H9 (cell line): ENCODE results near the gene DHX35. TPM values are rescaled to one million over a fixed set of nuclear protein-coding genes. Genes with fewer than 3 reads are reported as not detected.

ENCODE experiments used
- DNase-seq: peaks from one replicate; pipeline ENCODE4 v3.0.0-alpha.2; 2017
- H2AFZ ChIP-seq: one replicate; pipeline ENCODE4 v1.6.1; 2013; ENCODE audit warnings: mild to moderate bottlenecking, low read length, control low read depth, moderate library complexity
- H2AK5ac ChIP-seq: 2 replicates; pipeline ENCODE4 v1.6.1; 2013; ENCODE audit warnings: low read length, control low read depth, mixed read lengths; ENCODE audit not compliant: insufficient read length
- H2BK120ac ChIP-seq: one replicate; pipeline ENCODE4 v1.6.1; 2013; ENCODE audit warnings: low read depth, mild to moderate bottlenecking, low read length, control low read depth, inconsistent platforms; ENCODE audit not compliant: poor library complexity, severe bottlenecking
- H2BK12ac ChIP-seq: 2 replicates; pipeline ENCODE4 v1.6.1; 2013; ENCODE audit warnings: low read length, control low read depth, mixed read lengths, low read depth; ENCODE audit not compliant: insufficient read length
- H2BK15ac ChIP-seq: 2 replicates; pipeline ENCODE4 v1.6.1; 2013; ENCODE audit warnings: low read depth, low read length, control low read depth
- H2BK20ac ChIP-seq: one replicate; pipeline ENCODE4 v1.6.1; 2013; ENCODE audit warnings: low read depth, mild to moderate bottlenecking, low read length, control low read depth, inconsistent platforms; ENCODE audit not compliant: poor library complexity, severe bottlenecking
- H2BK5ac ChIP-seq: 2 replicates; pipeline ENCODE4 v1.6.1; 2013; ENCODE audit warnings: low read length, control low read depth, mixed read lengths; ENCODE audit not compliant: insufficient read length
- H3K14ac ChIP-seq: 2 replicates; pipeline ENCODE4 v1.6.1; 2013; ENCODE audit warnings: low read length, control low read depth; ENCODE audit not compliant: insufficient read depth
- H3K18ac ChIP-seq: 2 replicates; pipeline ENCODE4 v1.6.1; 2013; ENCODE audit warnings: low read depth, mild to moderate bottlenecking, mixed read lengths, low read length, control low read depth; ENCODE audit not compliant: insufficient read length
- H3K23ac ChIP-seq: 2 replicates; pipeline ENCODE4 v1.6.1; 2013; ENCODE audit warnings: low read length, control low read depth, mixed read lengths, low read depth; ENCODE audit not compliant: insufficient read length
- H3K23me2 ChIP-seq: 2 replicates; pipeline ENCODE4 v1.6.1; 2013; ENCODE audit warnings: low read depth, mild to moderate bottlenecking, mixed read lengths, low read length, control low read depth; ENCODE audit not compliant: insufficient read length, poor library complexity, severe bottlenecking
- H3K27ac ChIP-seq: 2 replicates; pipeline ENCODE4 v1.5.1; 2013; ENCODE audit warnings: low read length, control low read depth, mixed read lengths, low read depth; ENCODE audit not compliant: insufficient read length
- H3K27me3 ChIP-seq: 2 replicates; pipeline ENCODE4 v1.6.1; 2013; ENCODE audit warnings: low read length, control low read depth, inconsistent platforms; ENCODE audit not compliant: insufficient read depth
- H3K4ac ChIP-seq: 2 replicates; pipeline ENCODE4 v1.6.1; 2013; ENCODE audit warnings: low read depth, mild to moderate bottlenecking, control low read depth, inconsistent platforms, low read length, moderate library complexity
- H3K4me1 ChIP-seq: 2 replicates; pipeline ENCODE4 v1.6.1; 2013; ENCODE audit warnings: low read length, control low read depth, inconsistent platforms; ENCODE audit not compliant: insufficient read depth
- H3K4me2 ChIP-seq: 2 replicates; pipeline ENCODE4 v1.6.1; 2013; ENCODE audit warnings: low read length, control low read depth, mixed read lengths; ENCODE audit not compliant: insufficient read length, insufficient read depth
- H3K56ac ChIP-seq: 2 replicates; pipeline ENCODE4 v1.6.1; 2013; ENCODE audit warnings: low read depth, mild to moderate bottlenecking, mixed read lengths, low read length, control low read depth; ENCODE audit not compliant: insufficient read length
- H3K79me1 ChIP-seq: 2 replicates; pipeline ENCODE4 v1.6.1; 2013; ENCODE audit warnings: low read depth, mild to moderate bottlenecking, moderate library complexity, low read length, control low read depth, inconsistent platforms; ENCODE audit not compliant: insufficient read depth, poor library complexity, severe bottlenecking
- H3K79me2 ChIP-seq: 2 replicates; pipeline ENCODE4 v1.6.1; 2013; ENCODE audit warnings: low read length, control low read depth, inconsistent platforms; ENCODE audit not compliant: insufficient read depth
- H3K9ac ChIP-seq: 2 replicates; pipeline ENCODE4 v1.6.1; 2013; ENCODE audit warnings: low read length, control low read depth, mixed read lengths; ENCODE audit not compliant: insufficient read length; ENCODE audit errors: extremely low read depth
- H3K9me3 ChIP-seq: one replicate; pipeline ENCODE4 v1.6.1; 2013; ENCODE audit warnings: low read depth, low read length, inconsistent platforms; ENCODE audit not compliant: control insufficient read depth
- H3T11ph ChIP-seq: one replicate; pipeline ENCODE4 v1.6.1; 2013; ENCODE audit warnings: mild to moderate bottlenecking, low read length, control low read depth, inconsistent platforms
- H4K20me1 ChIP-seq: one replicate; pipeline ENCODE4 v1.6.1; 2013; ENCODE audit not compliant: control insufficient read depth, insufficient read length, insufficient read depth
- H4K5ac ChIP-seq: 2 replicates; pipeline ENCODE4 v1.6.1; 2013; ENCODE audit warnings: low read depth, mild to moderate bottlenecking, mixed read lengths, low read length, control low read depth; ENCODE audit not compliant: insufficient read length
- H4K8ac ChIP-seq: replicated peaks from 2 replicates; pipeline ENCODE4 v1.6.1; 2013; ENCODE audit warnings: low read length, control low read depth, mixed read lengths, low read depth; ENCODE audit not compliant: insufficient read length
- H4K91ac ChIP-seq: 2 replicates; pipeline ENCODE4 v1.6.1; 2013; ENCODE audit warnings: low read depth, mild to moderate bottlenecking, moderate library complexity, mixed read lengths, low read length, control low read depth; ENCODE audit not compliant: insufficient read length
- H3K27ac Mint-ChIP-seq, 3 experiments: 2 replicates in 2 of 3; 3 replicates in 1 of 3; pipeline ENCODE4 v1.8.0; 2020 to 2021; ENCODE audit warnings: mixed read lengths in 3 of 3, mild to moderate bottlenecking in 1 of 3, moderate library complexity in 1 of 3
- H3K27me3 Mint-ChIP-seq: 2 replicates; pipeline ENCODE4 v1.8.0; 2021; ENCODE audit warnings: low read depth, mild to moderate bottlenecking, moderate library complexity, mixed read lengths
- H3K36me3 Mint-ChIP-seq, 3 experiments: 2 replicates in 2 of 3; 3 replicates in 1 of 3; pipeline ENCODE4 v1.8.0; 2020 to 2021; ENCODE audit warnings: low read depth in 3 of 3, mixed read lengths in 3 of 3; ENCODE audit not compliant: insufficient read depth in 1 of 3
- H3K4me1 Mint-ChIP-seq, 2 experiments: 2 replicates each; pipeline ENCODE4 v1.8.0; 2020; ENCODE audit warnings: mixed read lengths in 2 of 2
- H3K4me3 Mint-ChIP-seq, 2 experiments: 2 replicates in 1 of 2; 3 replicates in 1 of 2; pipeline ENCODE4 v1.8.0; 2020 to 2021; ENCODE audit warnings: mild to moderate bottlenecking in 2 of 2, mixed read lengths in 2 of 2, moderate library complexity in 1 of 2
- H3K9me3 Mint-ChIP-seq, 2 experiments: 2 replicates in 1 of 2; 3 replicates in 1 of 2; pipeline ENCODE4 v1.8.0; 2020; ENCODE audit warnings: mild to moderate bottlenecking in 2 of 2, mixed read lengths in 2 of 2, moderate library complexity in 1 of 2
- total RNA-seq: library from RNA; stranded (reverse); gene quantifications from 2 replicates; pipeline ENCODE4 v1.2.1, GENCODE V29; 2021
- TF ChIP-seq, protein P1 (sequence below): fragments of 200-600 bp; sonication (generic); conservative IDR thresholded peaks from 3 replicates; pipeline ENCODE4 v1.8.0; 2021; ENCODE audit warnings: antibody characterized with exemption, mild to moderate bottlenecking

Gene DHX35
- total RNA-seq, 1 experiment from 2014 or later = 14.4 TPM

DNA sequence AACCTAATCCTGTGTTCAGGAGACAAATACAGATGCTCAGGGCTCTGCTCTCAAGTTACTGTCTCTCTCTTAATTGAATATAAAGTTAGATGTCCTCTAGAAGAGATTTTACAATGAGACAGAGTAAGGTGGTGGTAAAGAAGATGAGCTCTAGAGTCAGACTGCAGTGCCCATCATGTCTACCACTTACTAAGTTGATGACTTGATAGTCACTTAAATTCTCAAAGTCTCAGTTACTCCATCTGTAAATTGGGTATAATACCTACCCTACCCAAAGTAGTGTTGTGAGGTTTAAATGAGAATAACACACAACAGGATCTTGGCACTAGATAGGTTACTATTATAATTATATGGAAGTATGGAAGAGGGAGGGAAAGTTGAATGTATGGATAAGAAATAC lies 1.6 kb downstream of the DHX35 start:
- Histone ChIP-seq H2BK15ac (no peak overlapping the region), H3K23ac (no peak overlapping the region), H3T11ph (no peak overlapping the region), H4K5ac (no peak overlapping the region), H3K79me2 (peaks cover 9% of the 10 kb centered on the region; the same call in 1 of the 2 replicates), H2BK20ac (no peak overlapping the region), H3K4me1 (no peaks in the 10 kb centered on the region; the same call in 1 of the 2 replicates), H3K56ac (no peak overlapping the region), H3K14ac (no peak overlapping the region), H3K23me2 (no peaks in the 10 kb centered on the region), H3K18ac (no peak overlapping the region), H2BK12ac (no peak overlapping the region), H2AFZ (no peak overlapping the region), H3K9me3 (no peaks in the 10 kb centered on the region), H3K9ac (no peak overlapping the region), H2BK5ac (no peak overlapping the region), H3K4ac (no peak overlapping the region), H3K4me2 (no peak overlapping the region), H2AK5ac (no peak overlapping the region), H4K8ac (no peak overlapping the region), H4K91ac (no peak overlapping the region), H3K79me1 (peaks cover 5% of the 10 kb centered on the region), H2BK120ac (no peak overlapping the region), H4K20me1 (no peaks in the 10 kb centered on the region), H3K27me3 (no peaks in the 10 kb centered on the region), H3K27ac (no peak overlapping the region)
- TF ChIP-seq, protein P1, sequence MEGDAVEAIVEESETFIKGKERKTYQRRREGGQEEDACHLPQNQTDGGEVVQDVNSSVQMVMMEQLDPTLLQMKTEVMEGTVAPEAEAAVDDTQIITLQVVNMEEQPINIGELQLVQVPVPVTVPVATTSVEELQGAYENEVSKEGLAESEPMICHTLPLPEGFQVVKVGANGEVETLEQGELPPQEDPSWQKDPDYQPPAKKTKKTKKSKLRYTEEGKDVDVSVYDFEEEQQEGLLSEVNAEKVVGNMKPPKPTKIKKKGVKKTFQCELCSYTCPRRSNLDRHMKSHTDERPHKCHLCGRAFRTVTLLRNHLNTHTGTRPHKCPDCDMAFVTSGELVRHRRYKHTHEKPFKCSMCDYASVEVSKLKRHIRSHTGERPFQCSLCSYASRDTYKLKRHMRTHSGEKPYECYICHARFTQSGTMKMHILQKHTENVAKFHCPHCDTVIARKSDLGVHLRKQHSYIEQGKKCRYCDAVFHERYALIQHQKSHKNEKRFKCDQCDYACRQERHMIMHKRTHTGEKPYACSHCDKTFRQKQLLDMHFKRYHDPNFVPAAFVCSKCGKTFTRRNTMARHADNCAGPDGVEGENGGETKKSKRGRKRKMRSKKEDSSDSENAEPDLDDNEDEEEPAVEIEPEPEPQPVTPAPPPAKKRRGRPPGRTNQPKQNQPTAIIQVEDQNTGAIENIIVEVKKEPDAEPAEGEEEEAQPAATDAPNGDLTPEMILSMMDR = no peak
- H3K27me3 Mint-ChIP-seq = no peaks in the 10 kb centered on the region
- no peak overlapping the region for H3K27ac Mint-ChIP-seq
- peaks cover 4 to 12% (median 6%) of the 10 kb centered on the region in 3 experiments; a peak in 5 of 7 replicates for H3K36me3 Mint-ChIP-seq
- no peak for DNase-seq
- peaks cover 21 to 29% of the 10 kb centered on the region in 2 experiments for H3K4me1 Mint-ChIP-seq
- H3K4me3 Mint-ChIP-seq = 0 out of 5 replicates have a peak overlapping the region, but pooled peaks of 1 of the 2 experiments have one; percentile 0
- H3K9me3 Mint-ChIP-seq = no peaks in the 10 kb centered on the region; a peak in 1 of 5 replicates
